Smooth muscle cell of trachea (primary cell): ENCODE measurements around the gene RYR2. TPM values are rescaled to one million over a fixed set of nuclear protein-coding genes. Genes with fewer than 3 reads are reported as not detected.

Experiments
- total RNA-seq: library from RNA; depleted of rRNA; stranded (reverse); fragments of >200 nt; gene quantifications from 2 replicates; pipeline ENCODE4 v1.2.1, GENCODE V29; 2014

Gene RYR2
- total RNA-seq = not detected in 2 replicates

GRCh38 chr1:237041795-237042525 is at the start of gene RYR2:
Gene RYR2 (plus strand): TSS chr1:237042184. CDS start chr1:237042522, 338 bp downstream.

GRCh38 chr1:237004116-237004515 is 37.9 kb upstream of the RYR2 start, which contains the start of gene MT1HL1:
Gene MT1HL1 (minus strand): TSS chr1:237004441. CDS start chr1:237004372, 69 bp downstream.

Other genes with a start within 250 kb of the RYR2 start
- 30.9 and 34.3 TPM in 2 replicates for gene MTR, start 246.9 kb upstream of the RYR2 start, total RNA-seq
- gene MT1HL1, start 37.7 kb upstream of the RYR2 start, total RNA-seq = not detected in 2 replicates